GM21381 (cell line): ENCODE data around the gene SCGB1D2.

Experiments used
- ATAC-seq: cut with Tn5 transposase; IDR thresholded peaks from one replicate; pipeline ENCODE4 v1.9.1; 2021; ENCODE audit warnings: mild to moderate bottlenecking, moderate library complexity; ENCODE audit not compliant: unreplicated experiment

The SCGB1D2 gene

GRCh38 chr11:62256281-62256680 is 14.2 kb downstream of the SCGB1D2 start:
- ATAC-seq, result no peak

- no peak for ATAC-seq
Measured at GRCh38 chr11:62260261-62260953, 18.4 kb downstream of the SCGB1D2 start.

DNA sequence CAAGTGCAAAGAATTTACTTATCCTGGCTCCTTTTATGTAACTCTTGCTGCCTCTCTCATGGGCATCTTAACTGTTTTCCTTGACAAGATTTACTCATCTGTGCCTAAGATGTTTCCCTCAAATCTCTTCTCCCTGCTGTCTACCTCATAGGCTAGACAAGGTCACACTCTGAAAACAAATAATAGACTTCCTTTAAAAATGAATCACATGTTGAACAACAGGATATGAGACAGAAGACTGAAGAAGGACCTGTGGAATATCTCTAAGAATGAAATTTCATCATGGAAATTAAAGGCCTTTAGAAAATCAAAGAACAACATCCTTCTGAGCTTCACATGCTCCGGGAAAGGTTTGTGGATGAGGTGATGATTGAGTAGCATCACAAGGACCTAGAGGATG is 22.0 kb downstream of the SCGB1D2 start:
- ATAC-seq, result no peak

GRCh38 chr11:62266558-62266957 is 24.5 kb downstream of the SCGB1D2 start:
- no peak for ATAC-seq

DNA sequence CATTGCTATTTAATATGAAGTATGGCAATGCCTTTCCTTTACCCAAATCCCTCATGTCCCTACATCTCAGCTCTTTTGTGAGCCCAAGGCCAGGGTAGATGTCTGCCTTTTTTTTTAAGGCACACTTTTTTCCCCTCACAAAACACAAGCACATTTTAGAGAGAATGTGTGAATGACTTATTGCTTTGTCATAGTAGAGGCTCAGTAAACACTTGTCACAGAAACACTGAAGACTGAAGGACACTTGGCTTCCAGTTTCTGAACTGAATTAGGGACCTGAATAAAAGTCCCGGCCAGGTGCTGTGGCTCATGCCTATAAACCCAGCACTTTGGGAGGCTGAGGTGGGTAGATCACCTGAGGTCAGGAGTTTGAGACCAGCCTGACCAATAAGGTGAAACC is 25.0 kb downstream of the SCGB1D2 start:
- ATAC-seq, result no peak

- no peak for ATAC-seq
Measured at GRCh38 chr11:62267576-62267975, 25.5 kb downstream of the SCGB1D2 start.

DNA sequence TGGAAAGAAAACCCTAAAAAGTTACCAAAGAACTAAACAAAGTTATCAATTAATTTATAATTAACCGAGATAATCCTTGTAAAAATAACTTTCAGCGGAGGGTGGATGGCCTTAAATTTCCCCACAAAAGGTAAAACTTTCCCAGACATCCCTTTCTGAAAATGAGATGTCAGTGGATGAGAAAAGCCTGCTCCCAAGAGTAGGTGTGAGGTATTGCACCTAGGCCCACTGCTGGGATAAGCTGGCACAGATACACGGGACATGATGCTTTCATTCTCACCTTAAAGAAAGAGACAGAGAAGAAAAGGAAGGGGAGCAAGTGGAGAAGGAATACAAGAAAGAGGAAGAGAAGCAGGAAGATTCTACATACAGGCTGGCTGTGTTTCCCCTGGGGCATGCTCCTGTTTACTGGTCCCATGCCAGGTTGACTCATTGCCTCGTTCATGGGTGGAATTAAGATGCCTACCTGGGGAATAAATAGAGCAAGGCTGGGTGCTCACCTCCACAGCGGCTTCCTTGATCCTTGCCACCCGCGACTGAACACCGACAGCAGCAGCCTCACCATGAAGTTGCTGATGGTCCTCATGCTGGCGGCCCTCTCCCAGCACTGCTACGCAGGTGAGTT is 27.7 kb downstream of the SCGB1D2 start, which contains the start of gene SCGB2A2:
Gene SCGB2A2 (plus strand): TSS at position 505 of the 625 bp plus-strand sequence. CDS start 59 bp downstream, at position 564.
- ATAC-seq, result no peak

GRCh38 chr11:62273284-62273683 is 31.2 kb downstream of the SCGB1D2 start:
- no peak for ATAC-seq

GRCh38 chr11:62273789-62274275 is 31.8 kb downstream of the SCGB1D2 start:
- ATAC-seq, result no peak

DNA sequence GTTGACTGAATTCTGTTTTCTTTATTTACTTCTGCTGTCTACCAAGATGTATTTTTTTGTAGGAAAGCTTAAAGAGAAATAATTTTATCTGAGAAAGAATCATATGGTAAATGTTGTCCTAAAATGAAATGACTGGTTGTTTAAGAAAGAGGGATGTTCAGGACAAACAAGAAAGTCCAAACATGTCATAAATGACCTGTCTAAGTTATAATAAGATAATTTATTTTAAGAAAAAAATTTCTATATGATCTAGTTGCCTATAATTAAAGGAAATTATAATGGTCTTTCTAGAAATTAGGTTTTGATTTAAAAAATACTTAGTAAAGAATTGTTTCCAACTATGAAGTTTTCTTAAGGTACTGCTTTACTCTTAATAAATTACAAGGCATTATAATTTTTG is 38.4 kb downstream of the SCGB1D2 start:
- ATAC-seq, result no peak
